ENCODE results near the gene SAFB.

DNA sequence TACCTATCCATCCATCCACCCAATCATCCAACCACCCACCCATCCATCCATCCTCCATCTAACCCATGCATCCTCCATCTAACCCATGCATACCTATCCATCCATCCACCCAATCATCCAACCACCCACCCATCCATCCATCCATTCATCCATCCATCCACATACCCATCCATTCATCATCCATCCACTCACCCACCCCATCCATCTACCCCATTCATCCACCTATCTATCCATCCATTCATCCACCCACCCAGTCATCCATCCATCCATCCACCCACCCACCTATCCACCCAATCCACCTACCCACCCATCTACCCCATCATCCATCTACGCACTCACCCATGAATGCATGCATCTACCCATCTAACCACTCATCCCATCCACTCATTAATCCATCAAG, 50.9 kb downstream of the SAFB start:
- TF ChIP-seq, protein P1, sequence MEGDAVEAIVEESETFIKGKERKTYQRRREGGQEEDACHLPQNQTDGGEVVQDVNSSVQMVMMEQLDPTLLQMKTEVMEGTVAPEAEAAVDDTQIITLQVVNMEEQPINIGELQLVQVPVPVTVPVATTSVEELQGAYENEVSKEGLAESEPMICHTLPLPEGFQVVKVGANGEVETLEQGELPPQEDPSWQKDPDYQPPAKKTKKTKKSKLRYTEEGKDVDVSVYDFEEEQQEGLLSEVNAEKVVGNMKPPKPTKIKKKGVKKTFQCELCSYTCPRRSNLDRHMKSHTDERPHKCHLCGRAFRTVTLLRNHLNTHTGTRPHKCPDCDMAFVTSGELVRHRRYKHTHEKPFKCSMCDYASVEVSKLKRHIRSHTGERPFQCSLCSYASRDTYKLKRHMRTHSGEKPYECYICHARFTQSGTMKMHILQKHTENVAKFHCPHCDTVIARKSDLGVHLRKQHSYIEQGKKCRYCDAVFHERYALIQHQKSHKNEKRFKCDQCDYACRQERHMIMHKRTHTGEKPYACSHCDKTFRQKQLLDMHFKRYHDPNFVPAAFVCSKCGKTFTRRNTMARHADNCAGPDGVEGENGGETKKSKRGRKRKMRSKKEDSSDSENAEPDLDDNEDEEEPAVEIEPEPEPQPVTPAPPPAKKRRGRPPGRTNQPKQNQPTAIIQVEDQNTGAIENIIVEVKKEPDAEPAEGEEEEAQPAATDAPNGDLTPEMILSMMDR (IDR thresholded peaks at IDR 0.05) = no peak
- no peak for TF ChIP-seq POLR2A (IDR thresholded peaks at IDR 0.05)

Data from ovary (tissue), 3 donors.